HG02759 (cell line): ENCODE measurements around the gene NUP93.

Experiments
- ATAC-seq: cut with Tn5 transposase; IDR thresholded peaks from one replicate; pipeline ENCODE4 v1.9.1; 2021; ENCODE audit warnings: mild to moderate bottlenecking, moderate library complexity; ENCODE audit not compliant: unreplicated experiment

Gene NUP93

DNA sequence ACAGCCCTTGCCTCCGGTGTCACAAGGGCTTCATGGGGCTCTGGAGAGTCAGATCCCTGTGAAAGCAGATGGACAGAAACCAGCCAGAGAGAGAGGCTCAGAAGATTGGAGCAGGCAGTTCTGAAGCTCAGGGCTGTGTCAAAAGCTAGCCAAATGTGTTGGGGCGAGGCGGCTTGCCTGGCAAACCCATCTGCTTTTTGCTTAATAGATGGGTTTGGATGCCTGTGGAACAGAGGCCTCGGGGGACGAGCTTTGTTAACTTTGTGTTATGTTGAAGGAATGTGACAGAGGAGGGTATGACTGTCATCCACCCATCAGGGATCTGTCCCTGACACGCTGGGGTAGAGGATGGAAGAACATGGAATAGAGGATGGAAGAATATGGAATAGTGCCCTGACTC, 114.1 kb downstream of the NUP93 start:
- ATAC-seq: no peak

DNA sequence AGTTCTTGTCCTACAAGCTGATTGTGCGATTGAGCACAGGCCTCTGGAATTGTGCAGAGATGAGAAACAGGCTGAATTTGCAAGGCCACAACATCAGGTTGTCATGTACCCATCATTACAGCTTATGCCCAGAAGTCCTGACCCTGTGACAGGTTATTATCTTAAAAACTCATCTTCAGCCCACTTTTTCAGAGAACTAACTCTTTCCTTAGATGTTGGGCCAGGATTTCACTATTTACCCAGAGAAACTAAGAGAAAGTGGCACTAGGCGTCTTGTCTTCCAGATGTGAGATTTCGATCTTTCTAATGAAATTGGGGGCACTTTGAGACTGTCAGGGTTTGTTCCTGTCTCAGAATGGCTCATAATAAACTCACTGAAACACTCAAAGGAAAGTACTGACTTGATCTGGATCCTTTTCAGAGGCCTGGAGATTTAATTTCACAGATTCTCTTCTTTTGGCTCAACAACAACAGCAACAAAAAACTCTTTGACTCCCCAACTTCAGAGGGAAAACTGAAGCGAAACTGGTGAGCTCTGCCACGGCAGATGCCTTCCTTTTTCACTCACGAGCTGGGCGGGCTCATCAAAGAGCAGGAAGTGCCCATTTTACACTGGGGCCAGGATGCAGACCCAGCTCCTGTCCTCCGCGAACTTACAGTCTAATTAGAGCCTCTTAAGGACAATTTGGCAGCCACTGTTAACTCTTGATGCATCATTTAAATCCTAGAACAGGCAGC, 117.4 kb downstream of the NUP93 start:
- ATAC-seq: no peak

DNA sequence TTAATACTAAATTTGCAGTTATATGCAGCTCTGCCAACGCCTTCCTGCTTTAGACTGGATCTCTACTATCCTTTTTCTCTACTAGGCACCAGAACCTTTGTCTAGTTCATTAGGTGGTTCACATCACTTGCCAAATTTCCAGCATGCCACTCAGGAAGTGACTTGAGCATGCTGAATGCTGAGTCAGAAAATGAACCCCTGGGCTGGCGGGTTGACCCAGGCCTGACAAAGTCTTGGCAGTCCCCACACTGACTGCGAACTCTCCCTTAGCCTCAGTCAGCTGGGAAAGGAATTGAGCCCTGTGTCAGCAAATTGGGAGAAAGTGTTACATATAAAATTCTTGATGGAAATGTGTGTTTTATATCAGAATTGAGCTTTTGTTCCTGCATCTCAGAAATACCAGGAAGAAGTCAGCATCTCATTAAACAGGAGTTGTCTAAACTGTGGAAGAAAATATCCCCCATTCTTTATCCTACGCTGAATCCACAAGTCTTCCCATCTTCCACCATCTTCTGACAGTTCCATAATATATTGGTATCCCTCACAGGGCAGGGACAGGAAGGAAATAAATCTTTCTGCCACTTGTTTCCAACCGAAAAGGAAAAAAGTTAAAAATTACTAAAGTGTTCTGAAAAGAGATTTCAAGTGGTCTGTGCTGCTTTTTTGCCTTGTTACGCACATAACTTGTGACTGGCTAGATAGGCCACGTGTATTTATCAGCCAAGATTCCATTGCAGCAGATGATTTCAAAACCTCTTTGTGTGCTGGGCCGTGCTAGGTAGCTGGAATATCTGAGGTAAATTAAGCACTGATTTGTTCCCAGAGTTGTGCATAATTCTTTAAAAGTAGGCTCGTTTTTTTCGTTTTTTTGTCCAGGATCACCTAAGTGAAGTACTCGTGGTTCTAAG, 118.4 kb downstream of the NUP93 start:
- no peak for ATAC-seq

DNA sequence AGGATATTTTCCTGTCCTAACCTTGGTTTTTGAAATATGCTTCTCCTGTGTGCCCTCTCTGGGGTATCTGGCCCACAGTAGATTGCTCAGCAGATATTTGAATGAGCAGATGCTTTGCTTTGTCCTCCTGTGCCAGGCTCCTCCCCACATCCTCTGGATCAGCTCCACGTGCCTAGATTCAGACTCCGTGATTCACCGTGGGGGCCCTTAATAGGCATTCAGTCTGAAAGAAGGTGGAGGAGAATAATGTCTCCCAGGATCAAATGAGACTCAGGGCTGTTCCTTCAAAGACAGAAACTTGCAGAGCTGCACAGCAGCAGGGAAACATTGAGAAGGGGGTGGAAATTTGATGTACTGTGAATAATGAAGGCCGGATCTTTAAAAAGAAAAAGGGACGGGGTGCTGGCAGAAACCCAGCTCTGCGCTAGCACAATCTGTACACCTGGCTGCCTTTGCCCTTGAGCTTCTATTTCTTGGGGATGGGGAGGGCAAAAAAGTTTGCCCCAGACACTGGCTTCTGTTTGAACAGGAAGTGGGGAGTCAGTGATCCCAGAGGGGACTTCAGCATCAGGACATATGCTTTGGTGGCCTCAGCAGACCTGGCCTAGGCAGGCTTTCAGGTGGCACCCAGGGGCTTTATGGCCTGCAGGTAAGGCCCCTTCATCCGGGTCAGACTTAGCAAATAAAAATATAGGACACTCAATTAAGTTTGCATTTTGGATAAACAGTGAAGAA, 119.2 kb downstream of the NUP93 start:
- ATAC-seq: no peak

DNA sequence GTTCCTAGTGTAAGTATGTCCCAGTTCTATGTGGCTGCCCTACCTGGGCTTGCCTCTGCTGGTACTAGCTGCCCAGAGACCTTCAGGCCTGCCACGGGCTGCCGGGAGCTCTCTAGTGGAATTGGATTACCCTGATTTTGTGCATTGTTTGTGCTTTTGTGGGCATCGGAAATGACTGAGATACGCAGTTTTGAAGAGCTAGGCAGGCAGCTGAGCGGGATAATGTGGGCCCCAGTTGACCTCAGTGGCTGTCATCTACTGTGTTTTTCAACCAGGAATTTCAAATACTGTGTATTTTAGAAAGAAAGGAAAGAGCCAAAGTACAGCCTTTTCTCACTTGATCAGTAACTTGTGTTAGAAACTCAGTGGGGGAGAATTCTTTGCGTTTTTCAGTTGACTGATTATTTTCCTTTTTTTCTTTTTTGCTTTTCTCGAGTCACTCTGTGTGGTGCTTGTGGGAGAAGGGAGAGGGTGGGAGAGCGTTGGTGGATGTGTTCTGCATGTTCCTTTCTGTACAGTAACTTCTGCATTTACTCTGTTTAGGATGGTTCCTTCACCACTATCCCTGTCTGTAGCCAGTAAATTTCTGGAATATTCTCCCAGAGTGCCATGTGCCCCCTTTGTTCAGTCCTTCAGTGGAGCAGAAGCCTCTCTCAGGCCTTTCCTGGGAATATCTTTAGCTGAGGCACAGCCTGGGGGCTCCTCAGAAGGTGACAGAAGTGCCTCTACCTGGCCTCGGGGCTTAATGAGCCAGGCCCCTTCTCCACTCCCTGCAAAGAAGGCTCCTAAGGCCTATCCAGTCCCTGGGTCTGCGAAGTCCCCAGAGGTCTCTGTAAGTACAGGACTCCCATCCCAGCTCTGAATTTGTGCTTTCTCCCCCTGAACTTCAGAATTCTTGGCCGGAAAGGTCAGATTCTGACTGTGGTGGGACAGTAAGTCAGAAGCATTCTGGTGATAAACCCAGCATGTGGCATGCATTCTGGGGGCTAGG, 120.1 kb downstream of the NUP93 start:
- no peak for ATAC-seq

DNA sequence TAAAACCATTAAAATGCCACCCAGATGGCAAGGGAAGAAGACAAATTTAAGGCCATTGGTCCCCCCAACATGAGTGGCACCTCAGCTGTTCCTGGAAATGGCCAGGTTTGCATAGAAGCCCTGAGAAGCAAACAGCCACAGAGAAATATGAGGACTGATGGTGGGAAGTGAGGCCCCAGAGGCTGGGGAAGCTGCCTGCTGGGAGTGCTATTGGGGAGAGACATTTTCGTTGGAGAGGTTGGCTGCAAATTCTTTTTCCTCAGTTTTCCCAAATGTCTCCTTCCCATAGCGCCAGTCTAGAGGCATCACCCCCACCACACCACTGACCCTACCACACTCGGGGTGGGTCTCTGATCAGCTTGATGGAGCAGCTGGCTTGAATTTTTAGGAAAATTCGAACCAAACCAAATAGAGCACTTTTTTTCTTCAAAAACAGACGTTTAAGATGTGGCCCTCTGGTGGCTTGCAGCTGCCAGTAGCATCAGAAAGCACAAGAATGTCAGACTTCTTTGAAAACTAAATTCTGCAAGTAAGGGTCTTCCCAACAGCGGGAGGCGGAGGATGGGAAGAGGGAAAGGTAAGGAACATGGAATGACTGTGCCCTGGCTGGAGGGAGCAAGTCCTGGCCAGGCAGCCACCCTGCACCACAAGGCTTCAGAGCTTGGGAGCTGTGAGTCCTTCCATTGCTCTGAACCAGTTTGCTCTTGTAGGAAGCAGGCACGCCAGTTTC, 121.9 kb downstream of the NUP93 start:
- ATAC-seq: no peak

DNA sequence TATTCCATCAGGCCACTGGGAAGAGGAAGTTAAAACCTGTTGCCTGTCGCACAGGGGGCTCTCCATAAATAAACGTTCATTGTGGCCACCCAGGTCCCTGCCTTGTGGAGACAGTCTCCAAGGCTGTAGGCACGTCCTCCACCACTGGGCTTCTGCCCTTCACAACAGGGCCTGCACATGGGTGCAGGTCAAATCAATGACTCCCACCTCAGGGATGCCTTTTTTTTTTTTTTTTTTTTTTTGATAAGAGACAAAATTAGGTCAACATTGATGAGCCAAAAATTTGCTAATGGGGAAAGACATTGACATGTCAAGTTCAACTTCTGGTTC, 122.4 kb downstream of the NUP93 start:
- ATAC-seq: no peak

DNA sequence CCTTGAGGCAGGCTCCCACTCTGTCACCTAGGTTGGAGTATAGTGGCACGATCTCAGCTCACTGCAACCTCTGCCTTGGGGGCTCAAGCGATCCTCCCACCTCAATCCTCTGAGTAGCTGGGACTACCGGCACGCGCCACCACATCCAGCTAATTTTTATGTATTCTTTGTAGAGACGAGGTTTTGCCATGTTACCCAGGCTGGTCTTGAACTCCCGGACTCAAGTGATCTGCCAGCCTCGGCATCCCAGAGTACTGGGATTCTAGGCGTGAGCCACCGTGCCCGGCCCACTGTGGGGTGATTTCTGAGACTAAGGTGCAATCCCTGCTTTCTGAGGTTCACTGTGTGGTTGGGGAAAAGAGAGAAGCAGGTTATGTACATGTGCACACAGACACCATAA, 123.0 kb downstream of the NUP93 start:
- no peak for ATAC-seq

DNA sequence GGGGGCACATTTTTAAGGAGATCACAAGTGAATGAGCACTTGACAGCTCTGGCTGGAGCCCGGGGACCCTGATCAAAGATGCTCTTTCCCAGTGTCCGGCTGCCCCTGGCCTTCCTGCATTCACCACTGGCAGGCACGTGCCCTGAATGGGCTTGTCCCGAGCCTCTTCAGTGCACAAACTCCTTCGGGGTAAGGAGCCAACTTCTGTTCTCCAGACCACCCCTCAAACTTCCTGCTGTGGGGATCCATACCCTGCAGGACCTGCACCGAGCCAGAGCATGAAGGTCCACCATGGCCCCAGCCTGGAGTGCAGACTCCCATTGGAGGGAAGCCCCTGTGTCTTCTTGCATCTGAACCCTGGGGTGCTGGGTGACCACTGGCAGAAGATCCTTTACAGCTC, 125.3 kb downstream of the NUP93 start:
- no peak for ATAC-seq

DNA sequence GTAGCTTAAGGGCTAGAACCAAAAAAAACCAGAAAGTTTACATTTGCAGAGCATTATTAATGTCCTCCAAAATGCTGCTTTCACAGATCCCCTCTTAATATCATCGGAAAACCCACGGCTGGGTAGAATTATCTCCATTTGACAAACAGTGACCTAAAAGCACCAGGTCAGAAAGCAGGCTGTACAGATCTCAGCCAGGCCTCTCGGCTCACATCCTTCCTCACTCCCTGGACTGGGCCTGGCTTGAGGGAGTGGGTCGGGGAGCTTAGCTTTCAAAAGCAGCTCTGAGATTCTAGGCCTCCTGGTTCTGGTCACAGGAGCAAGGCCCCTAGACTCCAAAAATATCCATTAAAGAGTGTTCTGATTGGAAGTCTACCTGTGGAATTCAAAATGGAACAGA, 126.0 kb downstream of the NUP93 start:
- no peak for ATAC-seq

DNA sequence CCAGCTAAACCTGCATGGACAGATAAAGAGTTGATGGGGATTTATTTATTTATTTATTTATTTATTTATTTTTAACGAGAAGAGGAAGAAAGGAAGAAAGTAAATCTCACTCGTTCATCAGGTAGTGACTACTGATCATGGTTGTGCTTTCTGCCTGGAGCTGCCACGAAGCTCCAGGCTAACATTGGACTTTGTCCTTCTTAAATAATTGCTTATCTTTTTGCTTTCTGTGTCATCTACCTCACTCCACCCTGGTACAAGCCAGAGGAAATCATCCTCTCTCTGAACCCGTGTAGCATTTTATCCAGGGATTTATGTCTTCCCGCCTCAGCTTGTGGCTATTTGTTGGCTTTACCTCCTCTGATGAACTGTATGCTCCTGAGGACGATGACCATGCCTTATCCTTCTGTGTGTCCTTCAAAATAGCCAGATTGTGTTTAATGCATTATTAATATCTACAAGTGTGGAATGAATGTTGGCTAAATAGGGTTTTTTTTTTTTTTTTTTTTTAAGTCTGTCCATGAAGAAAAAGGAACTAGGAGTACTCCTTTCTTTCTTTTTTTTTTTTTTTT, 127.0 kb downstream of the NUP93 start:
- no peak for ATAC-seq

DNA sequence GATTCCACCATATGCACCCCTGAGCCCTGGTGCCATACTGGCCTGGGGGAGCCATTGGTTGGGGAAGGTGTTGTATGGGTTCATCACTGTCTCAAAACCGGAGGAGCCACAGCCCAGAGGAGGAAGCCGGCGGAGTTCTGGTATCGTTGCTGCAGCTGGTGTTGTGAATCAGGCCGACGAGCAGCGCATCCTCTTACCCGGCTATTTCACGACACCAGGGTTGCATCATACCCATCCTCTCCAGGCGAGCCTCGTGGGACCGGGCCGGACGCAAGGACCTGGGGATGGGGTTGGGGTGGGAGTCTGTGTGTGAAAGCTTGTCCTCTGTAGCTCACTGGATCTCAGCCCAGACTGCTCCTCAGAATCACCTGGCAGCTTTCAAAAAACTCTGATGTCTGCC, 128.4 kb downstream of the NUP93 start:
- no peak for ATAC-seq

DNA sequence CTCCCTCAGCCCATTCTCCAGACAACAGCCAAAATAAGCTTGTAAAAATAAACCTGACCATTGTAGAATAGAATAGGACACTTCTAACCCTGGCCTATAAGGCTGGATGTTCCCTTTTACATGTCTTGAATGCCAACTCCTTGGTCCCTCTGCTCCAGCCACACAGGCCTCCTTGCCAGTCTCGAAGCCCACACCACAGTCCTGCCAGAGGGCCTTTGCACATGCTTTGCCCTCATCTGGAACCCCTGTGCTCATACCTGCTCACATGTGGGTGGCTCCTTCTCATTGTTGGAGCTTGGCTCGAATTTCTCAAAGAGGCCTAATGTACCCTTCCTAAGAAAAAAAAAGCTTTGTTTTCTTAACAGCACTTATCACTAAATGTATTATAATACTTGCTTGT, 129.7 kb downstream of the NUP93 start:
- no peak for ATAC-seq

DNA sequence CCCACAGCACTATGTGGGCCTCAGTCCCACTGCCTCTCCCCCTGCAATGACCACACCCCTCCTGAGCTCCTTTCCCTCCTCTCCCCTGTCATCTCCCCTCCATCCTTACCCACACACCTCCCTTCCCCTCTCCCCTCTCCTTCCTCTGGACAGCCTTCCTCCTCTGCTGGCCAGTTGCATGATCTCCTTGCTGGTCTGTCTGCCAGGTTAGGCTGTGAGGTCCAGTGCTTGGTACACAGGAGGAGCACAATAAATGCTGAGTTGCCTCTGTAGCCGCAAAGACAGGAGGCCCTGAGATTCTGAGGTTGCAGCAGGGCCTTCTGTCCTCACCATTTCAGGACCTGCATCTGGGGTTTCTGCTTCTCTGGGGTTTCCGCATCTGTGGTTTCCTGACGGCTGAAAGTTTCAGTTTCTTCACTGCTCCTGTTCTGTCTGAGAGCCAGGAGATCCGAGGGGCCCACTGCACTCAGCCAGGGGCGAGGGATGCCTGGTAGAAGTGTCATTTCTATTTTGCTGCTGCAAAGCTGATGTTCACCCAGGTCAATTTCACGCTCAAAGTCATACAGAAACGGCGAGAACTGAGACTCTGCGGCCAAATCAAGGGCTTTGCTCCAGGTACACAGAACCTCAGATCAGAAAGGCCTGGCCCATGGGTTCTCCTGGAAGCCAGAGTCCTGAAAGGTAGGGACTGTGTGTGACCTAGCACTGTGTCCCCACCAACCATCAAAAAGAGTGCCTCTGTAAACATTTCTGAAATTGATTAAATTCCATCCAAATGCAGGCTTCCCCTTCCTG, 130.5 kb downstream of the NUP93 start:
- ATAC-seq: peak; percentile 83

DNA sequence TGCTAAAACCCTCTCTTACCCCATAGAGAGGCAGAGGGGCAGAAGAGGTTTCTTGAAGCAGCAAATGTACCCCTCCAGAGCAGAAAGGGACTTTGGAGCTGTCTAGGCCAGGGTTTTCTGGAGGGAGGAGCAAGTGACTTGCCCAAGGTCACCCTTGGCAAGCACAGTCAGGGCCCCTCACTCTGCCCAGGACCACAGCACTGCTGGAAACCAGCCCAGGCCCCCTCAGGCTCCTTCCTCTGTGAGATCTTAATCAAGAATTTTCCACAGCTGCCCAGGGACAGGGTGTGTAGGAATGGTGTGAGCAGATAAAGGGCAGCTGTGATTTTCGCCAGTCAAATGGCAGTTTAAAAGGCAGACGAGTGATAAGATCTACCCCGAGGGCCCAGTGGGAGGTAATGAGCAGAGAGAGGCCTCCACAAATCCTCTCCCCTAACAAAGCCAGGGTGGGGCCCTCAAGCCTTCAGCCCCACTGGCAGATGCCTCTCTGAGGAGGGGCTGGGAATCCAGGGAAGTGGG, 131.2 kb downstream of the NUP93 start:
- ATAC-seq: peak; percentile 5

DNA sequence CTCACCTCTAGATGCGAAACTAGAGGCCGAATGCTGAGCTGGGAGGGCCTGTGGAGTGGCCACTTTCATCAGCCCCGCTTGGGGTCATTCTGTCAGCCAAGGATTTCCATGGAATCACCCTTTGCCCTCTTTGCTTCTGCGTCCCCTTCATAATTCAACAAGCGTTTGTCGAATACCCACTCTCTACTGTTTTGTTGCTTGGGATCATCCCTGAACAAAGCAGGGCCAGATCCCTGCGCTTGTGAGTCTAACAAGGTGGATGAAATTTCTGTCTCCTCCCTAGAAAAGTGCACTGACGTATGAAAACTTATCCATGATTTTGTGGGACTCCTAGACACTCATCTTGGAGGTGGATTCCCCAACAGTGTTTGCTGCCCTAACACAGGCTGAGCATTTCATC, 131.8 kb downstream of the NUP93 start:
- ATAC-seq: no peak

DNA sequence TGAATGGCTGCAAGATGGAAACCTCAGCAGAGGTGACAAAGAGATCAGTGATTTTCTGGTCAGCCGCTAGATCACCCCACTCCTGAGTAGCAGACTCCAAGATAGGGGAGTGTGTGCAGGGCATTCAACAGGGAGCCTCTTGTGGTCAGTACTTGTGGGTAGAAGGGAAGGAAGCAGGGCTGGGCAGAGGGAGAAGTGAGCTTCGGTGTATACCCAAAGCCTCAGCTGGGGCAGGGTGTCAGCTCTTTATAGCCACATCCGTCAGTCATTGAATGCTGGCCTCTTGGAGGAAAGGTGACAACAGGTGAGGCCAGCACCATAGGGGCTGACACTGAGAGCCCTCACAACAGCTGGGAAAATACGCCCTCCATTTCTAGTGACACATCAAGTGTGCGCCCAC, 132.8 kb downstream of the NUP93 start:
- no peak for ATAC-seq

DNA sequence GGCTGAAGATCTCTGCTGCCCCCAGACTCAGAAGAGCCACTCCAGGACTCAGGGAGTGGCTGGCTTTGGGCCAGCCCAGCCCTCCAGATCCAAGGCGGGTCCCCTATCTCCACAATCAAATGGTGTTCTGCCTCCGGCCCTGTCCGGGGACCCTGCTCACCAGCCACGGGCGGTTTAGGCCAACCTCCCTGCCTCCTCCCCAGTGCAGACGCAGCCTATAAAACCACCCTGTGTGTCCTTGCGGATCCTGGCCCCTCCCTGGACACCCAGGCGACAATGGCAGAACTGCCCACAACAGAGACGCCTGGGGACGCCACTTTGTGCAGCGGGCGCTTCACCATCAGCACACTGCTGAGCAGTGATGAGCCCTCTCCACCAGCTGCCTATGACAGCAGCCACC, 135.0 kb downstream of the NUP93 start, which contains the start of gene SLC12A3:
Gene SLC12A3, plus strand, starts transcription at position 248 of the 400 bp plus-strand sequence. Its CDS starts 29 bp downstream, at position 277.
- ATAC-seq: no peak
